SJSA1 (cell line): Measurements from ENCODE around the gene ABCC10. TPM values are rescaled to one million over a fixed set of nuclear protein-coding genes. Genes with fewer than 3 reads are reported as not detected.
"Not testable (repeated sequence)": the region's sequence is repeated elsewhere in the genome, so short reads cannot be mapped to it uniquely, and the experiment has no call there.

Source experiments
- DNase-seq, 2 experiments: peaks; one replicate each; pipeline ENCODE4 v3.0.0-alpha.2; 2015 to 2020; ENCODE audit warnings: low spot score in 2 of 2, low read depth in 1 of 2
- H3K27ac ChIP-seq: fragments of 250-450 bp; sonication (Bioruptor Pico); 2 replicates; pipeline ENCODE4 v1.5.1; 2020; ENCODE audit warnings: mild to moderate bottlenecking, moderate library complexity
- H3K27me3 ChIP-seq: fragments of 250-450 bp; sonication (Bioruptor Pico); replicated peaks from 2 replicates; pipeline ENCODE4 v1.5.1; 2020; ENCODE audit warnings: mild to moderate bottlenecking, moderate library complexity
- H3K36me3 ChIP-seq: fragments of 250-450 bp; sonication (Bioruptor Pico); 2 replicates; pipeline ENCODE4 v1.5.1; 2020; ENCODE audit warnings: mild to moderate bottlenecking
- H3K4me1 ChIP-seq: fragments of 250-450 bp; sonication (Bioruptor Pico); replicated peaks from 2 replicates; pipeline ENCODE4 v1.6.1; 2021; ENCODE audit warnings: mild to moderate bottlenecking
- H3K4me3 ChIP-seq: fragments of 250-450 bp; sonication (Bioruptor Pico); 2 replicates; pipeline ENCODE4 v1.5.1; 2020; ENCODE audit warnings: mild to moderate bottlenecking
- H3K9me3 ChIP-seq: fragments of 250-450 bp; sonication (Bioruptor Pico); replicated peaks from 2 replicates; pipeline ENCODE4 v1.5.1; 2020; ENCODE audit warnings: mild to moderate bottlenecking
- total RNA-seq: library from RNA; depleted of rRNA; stranded (reverse); fragments of >200 nt; shearing (Covaris generic); gene quantifications from 2 replicates; pipeline ENCODE4 v1.2.3, GENCODE V29; 2014

ABCC10 gene
- total RNA-seq, 1 experiment from 2014 or later, result 11.3 TPM

DNA sequence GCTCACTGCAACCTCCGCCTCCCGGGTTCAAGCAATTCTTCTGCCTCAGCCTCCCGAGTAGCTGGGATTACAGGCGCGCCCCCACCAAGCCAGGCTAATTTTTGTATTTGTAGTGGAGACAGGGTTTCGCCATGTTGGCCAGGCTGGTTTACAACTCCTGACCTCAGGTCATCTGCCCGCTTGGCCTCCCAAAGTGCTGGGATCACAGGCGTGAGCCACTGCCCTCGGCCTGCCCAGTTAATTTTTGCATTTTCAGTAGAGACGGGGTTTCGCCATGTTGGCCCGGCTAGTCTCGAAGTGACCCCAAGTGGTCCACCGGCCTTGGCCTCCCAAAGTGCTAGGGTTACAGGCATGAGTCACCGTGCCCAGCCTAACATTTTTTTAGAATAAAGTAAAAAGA lies 30.8 kb downstream of the ABCC10 start:
- not testable (repeated sequence) for H3K36me3 ChIP-seq, H3K9me3 ChIP-seq, DNase-seq, H3K4me3 ChIP-seq, H3K27ac ChIP-seq
- H3K27me3 ChIP-seq, result peaks cover 39% of the 10 kb centered on the region
- H3K4me1 ChIP-seq, result peaks cover 18% of the 10 kb centered on the region

- H3K9me3 ChIP-seq, result no peaks in the 10 kb centered on the region; the same call in 1 of the 2 replicates
- DNase-seq, result no peak
- H3K36me3 ChIP-seq, result no peaks in the 10 kb centered on the region; the same call in 1 of the 2 replicates
- H3K27me3 ChIP-seq, result peaks cover 46% of the 10 kb centered on the region
- no peak overlapping the region for H3K27ac ChIP-seq
- H3K4me3 ChIP-seq, result no peak overlapping the region
- peaks cover 15% of the 10 kb centered on the region for H3K4me1 ChIP-seq
These were observed 32.2 kb downstream of the ABCC10 start for GRCh38 chr6:43459535-43459934.

DNA sequence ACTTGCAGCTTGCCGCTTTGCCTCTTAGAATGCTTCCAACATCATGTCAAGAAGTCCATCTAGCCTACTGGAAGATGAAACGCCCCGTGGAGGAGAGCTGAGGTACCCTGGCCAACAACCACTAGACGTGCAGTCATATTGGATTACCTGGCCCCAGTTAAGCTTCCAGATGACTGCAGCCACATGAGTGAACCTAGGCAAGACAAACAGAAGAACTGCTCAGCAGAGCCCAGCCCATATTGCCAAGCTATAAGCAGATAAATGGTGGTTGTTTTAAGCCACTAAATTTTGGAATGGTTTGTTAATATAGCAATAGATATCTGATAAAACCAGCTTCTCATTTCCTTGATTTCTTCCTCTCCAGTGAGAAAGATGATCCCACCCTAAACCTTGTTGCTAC lies 32.7 kb downstream of the ABCC10 start:
- H3K9me3 ChIP-seq, result no peaks in the 10 kb centered on the region; the same call in 1 of the 2 replicates
- H3K4me3 ChIP-seq, result no peak overlapping the region
- H3K36me3 ChIP-seq, result no peaks in the 10 kb centered on the region; the same call in 1 of the 2 replicates
- peaks cover 41% of the 10 kb centered on the region for H3K27me3 ChIP-seq
- no peak overlapping the region for H3K27ac ChIP-seq
- no peak for DNase-seq
- peaks cover 10% of the 10 kb centered on the region for H3K4me1 ChIP-seq

DNA sequence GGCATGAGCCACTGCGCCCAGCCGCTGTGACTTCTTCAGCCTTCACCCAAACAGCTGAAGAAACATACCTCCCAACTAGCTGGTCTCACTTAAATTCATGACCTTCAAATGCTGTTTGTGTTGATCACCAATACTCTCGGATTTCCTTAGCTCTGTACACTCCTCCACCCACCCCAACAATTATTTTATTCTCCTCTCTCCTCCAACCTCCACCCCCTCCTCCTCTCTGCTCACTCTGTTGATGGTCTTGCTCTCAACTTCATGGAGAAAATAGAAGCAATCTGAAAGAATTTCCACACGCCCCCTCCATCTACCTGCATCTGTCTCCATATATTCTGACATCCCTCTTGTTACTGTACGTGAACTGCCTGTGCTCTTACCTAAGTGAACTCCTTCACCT lies 34.6 kb downstream of the ABCC10 start:
- no peaks in the 10 kb centered on the region; the same call in 1 of the 2 replicates for H3K9me3 ChIP-seq
- DNase-seq, result no peak
- no peaks in the 10 kb centered on the region; the same call in 1 of the 2 replicates for H3K36me3 ChIP-seq
- no peaks in the 10 kb centered on the region for H3K4me1 ChIP-seq
- H3K27me3 ChIP-seq, result peaks cover 25% of the 10 kb centered on the region; the same call in 1 of the 2 replicates
- H3K4me3 ChIP-seq, result no peak overlapping the region
- H3K27ac ChIP-seq, result no peak overlapping the region

- Histone ChIP-seq H3K27me3 (peaks cover 22% of the 10 kb centered on the region; the same call in 1 of the 2 replicates), H3K27ac (no peak overlapping the region), H3K36me3 (no peaks in the 10 kb centered on the region; the same call in 1 of the 2 replicates), H3K9me3 (no peaks in the 10 kb centered on the region; the same call in 1 of the 2 replicates), H3K4me1 (no peaks in the 10 kb centered on the region), H3K4me3 (no peak overlapping the region)
- no peak for DNase-seq
These were observed 37.0 kb downstream of the ABCC10 start for GRCh38 chr6:43464337-43464736.

GRCh38 chr6:43465948-43466347 lies 38.6 kb downstream of the ABCC10 start:
- H3K36me3 ChIP-seq, result no peaks in the 10 kb centered on the region
- peaks cover 13% of the 10 kb centered on the region; the same call in 1 of the 2 replicates for H3K27me3 ChIP-seq
- no peaks in the 10 kb centered on the region for H3K4me1 ChIP-seq
- H3K4me3 ChIP-seq, result no peak overlapping the region
- no peak overlapping the region for H3K27ac ChIP-seq
- H3K9me3 ChIP-seq, result no peaks in the 10 kb centered on the region; the same call in 1 of the 2 replicates
- no peak for DNase-seq

DNA sequence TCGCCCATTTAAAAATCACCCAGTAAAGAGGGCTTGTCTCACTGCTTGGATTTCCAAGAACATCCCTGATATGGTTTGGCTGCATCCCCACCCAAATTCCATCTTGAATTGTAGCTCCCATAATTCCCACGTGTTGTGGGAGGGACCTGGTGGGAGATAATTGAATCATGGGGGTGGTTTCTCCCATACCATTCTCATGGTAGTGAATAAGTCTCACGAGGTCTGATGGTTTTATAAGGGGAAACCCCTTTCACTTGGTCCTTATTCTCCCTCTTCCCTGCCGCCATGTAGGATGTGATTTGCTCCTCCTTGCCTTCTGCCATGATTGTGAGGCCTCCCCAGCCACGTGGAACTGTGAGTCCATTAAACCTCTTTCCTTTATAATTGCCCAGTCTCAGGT lies 39.9 kb downstream of the ABCC10 start:
- not testable (repeated sequence) for H3K9me3 ChIP-seq, H3K36me3 ChIP-seq, DNase-seq, H3K4me1 ChIP-seq, H3K4me3 ChIP-seq, H3K27me3 ChIP-seq, H3K27ac ChIP-seq

DNA sequence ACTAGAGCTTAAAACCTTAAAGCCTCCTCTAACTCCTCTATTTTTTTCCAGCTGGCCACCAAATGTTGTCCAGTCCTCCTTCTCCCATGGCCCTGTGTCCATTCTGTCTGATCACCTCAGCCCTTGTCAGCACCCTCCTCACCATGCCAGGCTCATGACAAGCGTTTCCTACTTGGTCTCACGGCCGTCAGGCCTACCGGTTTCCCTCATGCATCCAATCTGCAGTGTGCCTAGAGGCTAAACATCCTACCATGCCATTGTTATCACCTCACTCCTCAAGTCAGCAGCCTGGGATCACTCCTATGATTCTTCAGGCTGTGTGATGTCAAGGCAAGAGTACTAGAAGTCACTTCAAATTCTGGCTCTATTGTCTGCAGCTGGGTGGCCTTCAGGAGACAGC lies 40.4 kb downstream of the ABCC10 start:
- Histone ChIP-seq H3K27ac (no peak overlapping the region), H3K9me3 (no peaks in the 10 kb centered on the region), H3K36me3 (no peaks in the 10 kb centered on the region), H3K4me1 (no peaks in the 10 kb centered on the region), H3K27me3 (peaks cover 9% of the 10 kb centered on the region; the same call in 1 of the 2 replicates), H3K4me3 (no peak overlapping the region)
- DNase-seq, result no peak

GRCh38 chr6:43468240-43468639 lies 40.9 kb downstream of the ABCC10 start:
- Histone ChIP-seq H3K4me3 (no peak overlapping the region), H3K27me3 (peaks cover 6% of the 10 kb centered on the region; the same call in 1 of the 2 replicates), H3K9me3 (no peaks in the 10 kb centered on the region), H3K36me3 (no peaks in the 10 kb centered on the region), H3K27ac (no peak overlapping the region), H3K4me1 (no peaks in the 10 kb centered on the region)
- DNase-seq, result no peak

DNA sequence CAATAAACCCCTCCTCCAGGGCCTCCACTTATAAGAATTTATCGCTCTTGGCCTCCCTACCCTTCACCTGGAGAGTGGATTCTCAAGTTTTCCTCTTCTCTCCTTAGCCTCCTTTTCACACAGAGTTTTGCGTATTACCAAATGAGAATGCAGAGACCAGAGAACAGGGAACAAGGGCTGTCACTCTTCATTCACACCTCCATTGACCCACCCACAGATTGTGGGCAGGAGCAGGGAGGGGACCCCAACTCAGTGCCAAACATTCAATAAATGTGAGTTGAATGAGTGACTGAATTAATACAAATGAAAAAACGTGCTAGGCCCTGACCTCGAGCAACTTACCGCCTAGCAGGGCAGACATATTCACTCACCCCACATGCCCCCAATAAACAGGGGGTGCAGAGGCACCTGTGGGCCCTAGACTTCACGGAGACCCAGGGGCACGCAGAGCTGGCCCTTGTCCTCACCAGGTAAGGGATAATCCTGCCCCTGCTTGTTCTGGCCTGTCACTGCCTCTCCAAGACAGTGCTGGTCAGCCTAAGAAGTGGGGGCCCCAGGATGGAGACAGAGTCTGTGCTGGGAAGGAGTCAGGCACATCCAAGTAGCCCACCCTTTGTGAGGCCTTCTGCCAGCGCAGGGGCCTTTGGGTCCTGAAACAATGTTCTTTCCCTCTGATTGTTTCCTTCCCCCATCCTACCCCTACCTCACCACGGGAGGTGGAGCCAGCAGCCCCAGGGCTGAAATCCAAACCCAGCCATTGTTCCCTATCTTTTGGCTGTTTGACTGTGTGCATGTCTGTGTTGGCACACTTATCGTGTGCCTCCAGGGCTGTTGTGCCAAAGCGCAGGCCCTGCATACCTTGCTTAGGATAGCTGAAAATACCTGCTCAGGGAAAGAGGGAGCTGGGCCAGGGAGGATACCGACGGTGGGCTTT lies 41.7 kb downstream of the ABCC10 start:
- Histone ChIP-seq H3K9me3 (no peaks in the 10 kb centered on the region), H3K4me3 (no peak overlapping the region), H3K4me1 (no peaks in the 10 kb centered on the region), H3K36me3 (no peaks in the 10 kb centered on the region), H3K27ac (no peak overlapping the region), H3K27me3 (no peaks in the 10 kb centered on the region)
- DNase-seq, result no peak

- H3K9me3 ChIP-seq, result no peaks in the 10 kb centered on the region
- no peaks in the 10 kb centered on the region for H3K27me3 ChIP-seq
- H3K27ac ChIP-seq, result no peak overlapping the region
- no peaks in the 10 kb centered on the region for H3K4me1 ChIP-seq
- H3K36me3 ChIP-seq, result no peaks in the 10 kb centered on the region
- DNase-seq, result no peak
- no peak overlapping the region for H3K4me3 ChIP-seq
These were observed 42.6 kb downstream of the ABCC10 start for GRCh38 chr6:43469947-43470346.

- DNase-seq, result no peak
- Histone ChIP-seq H3K9me3 (no peaks in the 10 kb centered on the region), H3K36me3 (no peaks in the 10 kb centered on the region), H3K27ac (no peak overlapping the region), H3K4me1 (no peaks in the 10 kb centered on the region), H3K27me3 (no peaks in the 10 kb centered on the region), H3K4me3 (no peak overlapping the region)
These were observed 44.1 kb downstream of the ABCC10 start for GRCh38 chr6:43471399-43471798.

DNA sequence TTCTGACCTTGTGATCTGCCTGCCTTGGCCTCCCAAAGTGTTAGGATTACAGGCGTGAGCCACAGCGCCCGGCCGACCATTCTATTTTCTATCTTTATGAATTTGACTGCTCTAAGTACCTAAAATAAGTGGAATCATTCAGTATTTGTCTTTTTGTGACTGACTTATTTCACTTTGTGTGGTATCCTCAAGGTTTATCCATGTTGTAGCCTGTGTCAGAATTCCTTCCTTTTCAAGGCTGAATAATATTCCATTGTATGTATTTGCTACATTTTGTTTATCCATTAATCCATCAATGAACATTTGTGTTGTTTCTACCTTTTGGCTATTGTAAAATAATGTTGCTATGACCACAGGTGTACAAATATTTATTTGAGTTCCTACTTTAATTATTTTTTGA lies 45.2 kb downstream of the ABCC10 start:
- H3K9me3 ChIP-seq, result no peaks in the 10 kb centered on the region
- no peaks in the 10 kb centered on the region; the same call in 1 of the 2 replicates for H3K4me1 ChIP-seq
- H3K4me3 ChIP-seq, result no peak overlapping the region
- no peaks in the 10 kb centered on the region for H3K27me3 ChIP-seq
- H3K36me3 ChIP-seq, result no peaks in the 10 kb centered on the region
- H3K27ac ChIP-seq, result no peak overlapping the region
- no peak for DNase-seq

DNA sequence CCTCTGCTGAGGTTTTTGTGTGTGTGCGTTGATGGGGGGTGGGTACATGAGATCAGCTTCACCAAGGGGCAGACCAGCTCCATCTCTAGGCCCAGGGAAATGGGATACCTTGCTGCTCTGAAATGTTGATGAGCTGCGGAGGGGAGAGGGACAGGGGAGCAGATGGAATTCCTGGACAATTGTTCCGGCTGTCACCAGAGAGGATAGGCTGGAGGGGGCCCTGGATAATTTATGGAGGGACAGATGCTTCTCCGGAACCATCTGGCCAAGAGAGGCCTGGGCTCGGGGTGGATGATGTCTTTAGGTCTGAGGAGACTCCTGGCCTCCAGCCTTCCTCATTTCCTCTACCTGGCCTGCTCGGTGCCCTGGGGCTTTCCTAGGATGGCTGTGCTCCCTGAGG lies 48.2 kb downstream of the ABCC10 start:
- no peak overlapping the region for H3K4me3 ChIP-seq
- H3K36me3 ChIP-seq, result peaks cover 13% of the 10 kb centered on the region
- H3K9me3 ChIP-seq, result no peaks in the 10 kb centered on the region
- H3K27ac ChIP-seq, result no peak overlapping the region
- DNase-seq, result no peak
- peaks cover 9% of the 10 kb centered on the region for H3K4me1 ChIP-seq
- no peaks in the 10 kb centered on the region for H3K27me3 ChIP-seq
